NCI-H2227 (cell line): Measurements from ENCODE around the gene COL5A2.

Source experiments
- DNase-seq: peaks from one replicate; lab custom pipeline; 2025; ENCODE audit not compliant: unreplicated experiment; lab: John Stamatoyannopoulos, UW

The COL5A2 gene

DNA sequence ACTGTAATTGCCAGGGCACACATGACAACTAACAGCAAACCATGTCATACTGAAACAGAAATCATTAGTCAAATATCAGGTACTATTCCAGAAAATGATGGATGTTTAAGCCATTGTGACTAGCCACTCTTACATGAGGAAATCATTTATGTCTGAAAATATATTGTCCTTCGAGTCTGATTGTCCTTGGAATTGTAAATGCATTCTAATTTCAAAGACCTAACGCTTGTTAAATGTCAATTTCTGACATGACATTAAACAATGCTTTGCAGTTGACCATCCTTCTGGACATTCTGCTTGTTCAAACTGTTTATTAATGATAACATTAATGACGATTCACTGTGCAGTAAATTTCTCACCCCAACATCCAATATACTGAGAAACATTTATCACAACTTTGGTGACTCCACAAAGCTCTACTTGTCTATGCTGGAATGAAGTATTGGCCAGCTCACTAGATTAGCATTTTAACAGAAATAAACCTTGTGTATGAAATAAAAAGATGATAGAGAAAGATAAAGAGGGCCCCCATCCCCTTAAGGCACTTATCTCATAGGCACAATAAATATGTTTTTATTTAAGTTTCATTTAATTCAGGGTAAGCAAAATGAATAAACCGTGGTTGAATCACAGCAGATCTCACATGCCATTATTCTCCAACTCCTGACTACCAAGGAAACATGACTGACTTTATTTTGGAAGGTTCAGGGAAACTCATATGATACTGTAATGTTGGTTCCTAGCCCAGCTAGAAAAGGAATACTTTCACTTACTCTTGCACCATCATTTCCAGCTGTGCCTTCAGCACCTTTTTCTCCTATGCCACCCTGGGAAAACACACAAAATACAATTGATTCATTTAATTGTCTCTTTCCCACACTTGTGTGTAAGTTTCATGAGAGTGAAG lies 123.1 kb downstream of the COL5A2 start:
- DNase-seq = no peak

DNA sequence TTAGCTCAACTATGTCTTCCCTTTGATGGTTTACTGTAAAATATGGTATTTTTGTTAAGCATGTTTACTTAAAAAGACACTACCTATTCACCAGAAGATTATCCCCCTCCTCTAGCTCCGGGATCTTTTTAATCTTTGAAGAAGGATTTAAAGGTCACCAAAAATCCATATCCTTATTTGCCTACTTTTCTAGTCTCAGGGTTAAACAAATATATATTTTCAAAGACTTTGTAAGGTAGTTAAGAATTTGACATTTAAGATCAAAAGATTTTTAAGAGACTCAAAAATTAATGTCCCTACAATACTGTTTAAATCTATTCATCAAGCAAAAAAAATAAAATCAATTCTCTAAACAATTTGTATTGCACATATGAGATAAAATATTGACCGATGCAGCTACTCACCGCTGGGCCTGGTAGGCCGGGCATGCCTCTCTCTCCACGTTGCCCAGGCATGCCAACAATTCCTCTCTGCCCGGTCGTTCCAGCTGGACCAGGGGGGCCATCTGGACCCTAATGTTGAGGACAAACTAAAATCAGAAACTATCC lies 129.3 kb downstream of the COL5A2 start:
- no peak for DNase-seq

DNA sequence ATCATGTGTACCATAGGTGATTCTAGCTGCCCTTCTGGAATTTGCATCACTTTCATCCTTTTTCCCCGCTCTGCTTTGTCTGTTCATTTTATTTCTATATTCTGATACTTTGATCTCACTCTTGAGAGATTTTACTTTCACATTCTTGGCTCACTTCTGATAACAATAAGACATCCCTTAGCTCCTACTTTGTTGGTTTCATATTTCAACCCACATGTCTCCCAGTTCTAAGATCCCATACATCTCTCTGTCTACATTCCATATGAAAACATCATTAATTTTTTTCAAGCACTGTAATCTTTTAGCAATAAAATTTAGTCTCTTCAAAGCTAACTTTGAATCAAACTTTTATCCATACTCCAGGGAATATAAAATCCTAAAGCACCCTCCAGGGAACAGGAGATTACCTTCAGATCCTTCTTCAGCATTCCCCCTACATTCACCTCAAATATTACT lies 129.8 kb downstream of the COL5A2 start:
- no peak for DNase-seq

DNA sequence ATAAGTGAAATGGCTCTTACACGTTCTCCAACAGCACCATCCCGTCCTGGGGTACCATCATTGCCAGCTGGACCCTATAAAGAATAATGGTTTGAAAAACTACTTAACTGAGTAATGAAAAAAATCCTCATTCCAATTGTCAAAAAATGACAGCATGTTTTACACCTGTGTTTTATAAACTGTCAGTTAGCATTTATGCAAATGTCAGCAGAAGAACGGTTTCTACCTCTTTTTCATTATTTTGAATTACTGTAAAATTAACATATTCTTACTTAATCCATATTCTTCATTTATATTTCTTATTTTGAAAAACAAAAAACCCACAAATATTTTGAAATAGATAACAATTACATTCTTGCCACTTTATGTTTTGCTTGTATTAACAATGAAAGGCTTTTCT lies 131.4 kb downstream of the COL5A2 start:
- DNase-seq = no peak

DNA sequence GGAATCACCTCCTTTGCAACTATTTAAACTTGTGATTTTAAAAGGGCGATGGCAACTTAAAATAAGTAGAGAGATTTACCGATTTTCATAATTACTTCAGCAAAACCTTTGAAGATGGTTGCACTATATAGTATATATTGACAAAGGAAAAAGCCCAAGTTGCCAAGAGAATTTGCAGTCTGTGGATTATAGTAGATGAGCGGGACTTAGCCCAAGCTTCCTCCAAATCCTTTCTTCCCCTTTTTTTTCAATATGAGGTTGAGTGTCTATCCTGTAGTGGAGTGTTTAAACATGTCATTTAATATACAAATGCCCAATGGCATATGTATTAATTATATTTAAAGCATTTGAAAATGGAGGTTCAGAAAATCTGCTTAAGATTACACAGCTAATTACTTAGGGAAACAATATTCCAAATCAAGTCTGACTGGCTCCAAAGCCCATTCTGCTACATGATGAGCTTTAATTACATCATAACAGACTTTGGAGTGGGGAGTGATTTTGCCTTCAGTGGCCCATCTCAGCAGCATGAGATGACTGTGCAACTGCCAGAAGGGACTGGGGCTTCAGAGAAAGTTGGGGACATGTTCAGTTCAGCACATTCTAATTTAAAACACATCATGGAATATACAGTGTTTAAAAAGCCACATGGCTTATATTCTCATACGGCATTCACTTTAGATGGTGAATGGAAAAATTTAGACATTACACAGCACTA lies 132.2 kb downstream of the COL5A2 start:
- DNase-seq = no peak

DNA sequence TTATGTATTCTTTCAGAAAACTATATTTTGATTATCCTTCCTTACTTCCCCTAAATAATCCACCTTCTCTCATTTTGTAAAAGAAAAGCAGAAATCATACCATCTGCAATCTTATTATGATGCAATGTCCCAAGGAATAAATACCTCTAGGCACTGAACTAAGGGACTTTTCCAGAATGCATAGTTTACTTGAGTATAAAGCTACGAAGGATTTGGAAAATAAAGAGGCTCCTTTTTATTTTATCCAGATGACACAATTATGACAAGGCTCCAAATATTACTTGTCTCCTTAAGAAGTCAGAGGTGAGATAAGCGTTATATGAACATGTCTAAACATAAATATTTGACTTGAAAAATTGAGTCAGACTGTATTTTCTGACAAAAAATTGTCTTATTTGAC lies 133.2 kb downstream of the COL5A2 start:
- DNase-seq = no peak

DNA sequence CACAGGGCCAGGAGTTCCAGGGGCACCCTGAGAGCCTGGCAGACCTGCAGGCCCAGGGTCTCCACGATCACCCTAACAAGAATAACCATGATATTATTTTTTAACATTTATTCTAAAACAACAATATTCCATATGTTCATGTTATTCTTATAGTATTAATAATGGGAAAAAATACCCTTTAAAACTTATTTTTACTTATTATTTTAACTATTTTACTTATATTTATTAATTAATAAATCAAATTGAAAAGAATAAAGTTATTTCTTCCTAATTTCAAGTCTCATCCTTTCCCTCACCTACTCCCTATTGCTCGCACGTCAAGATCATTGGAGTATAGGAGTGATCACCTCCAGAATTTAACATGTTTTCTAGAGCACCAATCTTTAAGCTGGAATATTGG lies 133.7 kb downstream of the COL5A2 start:
- DNase-seq = no peak

DNA sequence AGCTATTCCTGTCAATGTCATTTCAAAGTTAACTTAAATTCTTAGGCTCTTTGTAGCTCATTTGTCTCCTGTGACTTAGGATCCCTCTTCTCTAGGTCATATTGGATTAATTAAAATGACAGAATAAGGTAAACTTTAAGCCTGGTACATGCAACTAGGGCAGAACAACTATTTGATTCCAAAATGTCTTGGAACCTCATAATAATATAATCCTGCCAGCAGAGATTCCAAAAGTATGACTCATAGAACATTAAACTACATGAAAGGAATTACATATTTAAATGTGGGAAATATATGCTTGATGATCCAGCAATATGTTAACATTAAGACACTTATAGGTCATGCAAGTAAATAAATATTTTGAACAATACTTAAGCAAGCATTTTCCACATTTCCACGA lies 142.0 kb downstream of the COL5A2 start:
- DNase-seq = no peak

DNA sequence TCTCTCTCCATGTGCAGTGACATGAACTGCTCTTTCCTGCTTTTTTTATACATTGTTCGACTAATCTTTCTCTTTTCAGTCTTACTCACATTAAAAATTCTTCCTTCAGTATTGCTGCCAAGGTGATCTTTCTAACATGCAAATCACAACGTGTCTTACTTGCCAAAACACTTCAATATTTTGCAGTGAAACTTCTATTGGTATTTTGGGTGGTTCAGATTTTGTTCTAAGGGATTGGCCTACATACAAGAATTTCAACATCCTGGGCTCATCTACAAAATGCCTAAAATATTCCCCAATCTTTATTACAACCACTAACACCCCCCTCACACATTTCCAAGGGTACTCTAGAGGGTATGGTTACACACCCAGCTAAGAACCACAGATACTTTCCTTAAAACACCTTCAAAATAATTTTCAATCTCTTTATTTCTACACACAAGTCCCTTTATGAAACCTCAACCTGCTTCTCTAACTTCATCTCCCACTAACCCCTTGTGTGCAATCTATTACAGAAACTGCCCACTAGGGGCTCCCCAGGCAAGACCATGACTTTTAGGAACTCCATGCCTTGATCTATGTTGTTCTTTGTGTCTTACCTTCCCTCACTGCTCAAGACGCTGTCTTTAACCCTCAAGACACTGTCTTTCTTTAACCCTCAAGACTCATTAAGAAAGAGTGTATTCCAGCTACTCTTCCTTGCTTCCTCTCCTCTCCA lies 154.5 kb downstream of the COL5A2 start:
- no peak for DNase-seq

DNA sequence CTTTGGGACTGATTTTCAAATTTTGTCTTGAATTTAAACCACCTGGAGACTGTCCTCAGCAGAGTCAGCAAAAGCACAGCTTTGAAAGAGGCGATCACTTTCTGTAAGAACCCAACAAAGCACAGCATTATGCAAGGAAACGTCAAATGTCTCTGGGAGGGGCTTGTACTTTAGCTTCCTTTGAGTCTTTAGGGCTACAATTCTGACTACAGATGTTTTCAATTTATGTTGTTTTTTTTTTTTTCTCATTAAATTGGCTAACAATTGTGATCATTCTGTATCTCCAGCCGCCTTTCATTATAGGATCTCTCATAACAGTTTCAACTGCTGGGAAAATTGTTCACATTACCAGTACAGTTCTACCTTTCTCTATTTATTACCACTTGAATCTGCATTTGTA lies 157.1 kb downstream of the COL5A2 start:
- no peak for DNase-seq

DNA sequence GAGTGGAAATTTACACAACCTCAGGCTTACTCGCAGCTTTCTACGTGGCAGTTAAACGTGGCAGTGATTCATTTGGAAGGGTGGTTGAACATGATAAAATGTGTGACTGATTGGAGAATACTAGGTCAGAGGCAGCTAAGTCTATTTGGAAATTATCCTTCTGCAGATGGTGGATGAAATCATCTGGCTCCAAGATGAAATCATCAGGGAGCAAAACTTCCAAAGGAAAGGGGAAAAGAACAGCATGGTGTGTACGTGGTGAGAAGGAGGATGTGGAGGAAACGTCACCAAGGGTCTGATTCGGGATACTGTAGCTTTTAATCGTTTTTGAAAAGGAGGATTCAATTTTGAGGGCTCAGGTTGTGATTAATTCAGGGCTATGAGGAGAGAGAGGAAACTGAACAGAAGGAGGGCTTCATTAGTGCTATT lies 157.5 kb downstream of the COL5A2 start:
- no peak for DNase-seq

DNA sequence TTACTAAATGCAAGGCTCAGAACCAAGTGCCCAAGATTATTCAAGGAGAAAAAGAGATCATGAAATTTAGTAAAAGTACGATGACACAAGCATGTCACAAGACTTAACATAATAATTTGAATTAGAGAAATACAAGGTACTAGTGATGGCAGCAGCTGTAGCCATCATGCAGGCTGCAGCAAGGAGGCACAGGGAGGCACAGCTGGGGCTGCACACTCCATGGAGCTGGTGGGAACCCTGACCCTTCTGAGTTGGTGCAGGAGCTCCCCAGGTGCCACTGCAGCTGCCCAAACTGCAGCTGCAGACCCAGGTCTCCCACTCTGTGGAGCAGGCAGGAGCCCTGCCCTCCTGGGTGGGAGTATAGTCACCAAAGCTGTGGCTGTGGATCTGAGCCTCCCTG lies 159.4 kb downstream of the COL5A2 start:
- DNase-seq = no peak

DNA sequence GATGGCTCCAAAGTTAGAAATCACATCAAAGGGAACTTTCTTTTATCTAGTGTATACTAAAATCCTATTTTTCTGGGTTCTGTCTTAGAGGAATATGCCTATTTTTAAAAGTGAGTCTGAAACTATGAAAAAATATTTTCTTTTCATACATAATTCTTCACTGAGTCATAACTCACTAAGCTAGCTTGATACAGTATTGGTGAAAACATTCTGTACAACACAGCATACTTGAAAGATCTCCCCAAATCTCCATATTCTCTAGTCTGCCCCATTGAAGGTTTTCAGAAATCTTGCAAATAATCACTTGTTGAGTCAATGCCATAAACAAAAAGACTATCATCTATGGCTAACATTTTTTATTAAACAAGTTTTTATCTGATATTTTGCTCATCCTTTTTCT lies 160.9 kb downstream of the COL5A2 start:
- no peak for DNase-seq

DNA sequence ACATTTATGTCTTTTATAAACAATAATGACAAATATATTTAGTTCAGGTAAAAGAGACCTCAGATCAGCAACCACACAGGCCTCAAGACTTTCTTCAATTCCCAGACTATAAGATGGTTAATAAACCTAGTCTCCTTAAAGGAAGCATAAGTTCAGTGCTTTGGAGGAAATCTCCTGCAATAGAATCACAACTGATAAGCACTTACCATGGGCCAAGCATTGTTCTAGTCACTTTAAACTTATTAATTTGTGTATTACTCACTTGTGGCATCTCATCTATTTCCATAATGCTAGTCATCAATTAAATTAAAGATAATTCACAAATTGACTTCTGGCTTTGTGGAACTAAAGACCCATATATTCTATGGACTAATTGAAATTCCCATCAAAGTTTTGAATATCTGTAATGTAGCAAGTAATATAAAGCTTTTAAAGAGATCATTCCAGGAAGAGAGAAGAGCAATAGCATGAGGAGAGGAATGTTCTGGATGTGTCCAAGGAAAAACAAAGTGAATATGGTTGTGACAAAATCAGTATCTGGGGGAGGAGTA lies 163.2 kb downstream of the COL5A2 start:
- no peak for DNase-seq

DNA sequence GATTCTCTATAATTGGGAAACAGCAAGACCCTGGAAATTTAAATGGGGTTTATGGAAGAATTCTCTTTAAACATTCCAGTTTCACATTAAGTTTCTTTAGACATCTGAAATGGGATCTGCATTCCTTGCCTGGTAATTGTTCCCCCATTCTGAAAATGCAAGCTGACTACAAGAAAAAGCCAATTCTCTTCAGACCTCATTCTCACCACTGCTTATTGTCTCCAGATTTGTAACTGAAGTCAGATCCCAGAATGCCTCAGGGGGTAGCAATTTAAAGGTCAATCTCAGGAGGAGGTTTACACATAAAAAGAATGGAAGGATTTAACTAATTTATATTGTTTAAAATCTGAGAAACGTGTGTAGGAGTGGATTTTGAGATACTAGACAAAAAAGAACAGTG lies 164.2 kb downstream of the COL5A2 start:
- DNase-seq = no peak

DNA sequence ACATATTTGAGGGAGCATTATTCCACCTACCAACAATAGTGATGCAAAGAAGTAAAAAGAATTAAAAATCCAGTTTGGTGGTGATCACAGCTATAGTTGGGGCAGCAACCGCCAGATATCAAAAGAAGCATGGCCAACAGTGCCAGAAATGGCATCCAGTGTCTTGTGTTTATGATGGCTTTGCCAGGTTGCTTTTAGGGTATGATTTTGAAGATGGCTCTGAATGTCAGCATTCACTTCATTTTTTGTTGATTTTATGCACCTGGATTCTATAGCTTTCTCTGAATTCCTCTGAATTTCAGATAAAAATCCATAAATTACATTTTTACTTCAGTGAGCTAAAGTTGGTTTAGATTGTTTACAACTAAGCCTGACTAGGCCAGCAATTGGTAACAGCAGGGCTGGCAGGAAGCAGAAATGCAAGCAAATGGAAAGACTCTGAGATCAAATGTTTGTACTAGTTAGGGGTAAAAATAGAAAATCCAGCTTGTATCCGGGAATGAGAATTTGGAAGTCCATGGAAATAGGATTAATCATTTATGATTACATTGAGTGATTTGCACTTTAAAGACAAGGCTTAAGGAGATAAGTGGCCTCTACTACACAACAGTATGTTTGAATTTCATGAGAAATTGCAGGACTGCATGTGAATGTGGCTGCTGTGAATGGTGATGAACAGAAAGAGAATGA lies 165.0 kb downstream of the COL5A2 start:
- no peak for DNase-seq

DNA sequence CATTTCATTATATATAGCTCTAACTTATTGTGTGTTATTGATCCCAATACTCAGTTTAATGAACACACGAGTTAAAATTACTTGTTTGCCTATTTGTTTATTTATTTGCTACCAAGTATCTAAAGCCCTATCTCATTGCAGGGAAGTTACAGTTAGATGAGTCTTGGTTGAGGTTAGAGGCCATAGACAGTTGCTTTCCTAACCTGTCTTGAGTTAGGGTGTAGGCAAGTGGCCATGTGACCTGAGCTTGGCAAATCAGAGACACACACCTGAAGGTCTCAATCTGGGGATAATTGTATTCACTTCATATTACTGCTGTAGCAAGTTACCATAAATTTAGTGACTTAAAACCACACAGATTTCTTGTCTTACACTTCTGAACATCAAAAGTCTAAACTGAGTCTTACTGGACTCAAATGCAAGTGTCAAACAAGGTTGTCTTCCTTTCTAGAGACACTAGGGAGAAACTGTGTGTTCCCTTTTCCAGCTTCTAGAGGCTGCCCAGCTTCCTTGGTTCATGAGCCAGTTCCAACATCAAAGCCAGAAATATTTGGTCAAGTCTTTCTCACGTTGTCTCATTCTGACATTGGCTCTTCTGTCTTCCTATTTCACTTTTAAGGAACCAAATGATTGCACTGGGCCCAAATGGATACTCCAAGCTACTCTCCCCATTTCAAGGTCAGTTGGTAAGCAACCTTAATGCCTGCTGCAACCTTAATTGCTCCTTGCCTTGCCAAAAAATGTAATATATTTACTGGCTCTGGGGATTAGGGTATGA lies 165.7 kb downstream of the COL5A2 start:
- no peak for DNase-seq

DNA sequence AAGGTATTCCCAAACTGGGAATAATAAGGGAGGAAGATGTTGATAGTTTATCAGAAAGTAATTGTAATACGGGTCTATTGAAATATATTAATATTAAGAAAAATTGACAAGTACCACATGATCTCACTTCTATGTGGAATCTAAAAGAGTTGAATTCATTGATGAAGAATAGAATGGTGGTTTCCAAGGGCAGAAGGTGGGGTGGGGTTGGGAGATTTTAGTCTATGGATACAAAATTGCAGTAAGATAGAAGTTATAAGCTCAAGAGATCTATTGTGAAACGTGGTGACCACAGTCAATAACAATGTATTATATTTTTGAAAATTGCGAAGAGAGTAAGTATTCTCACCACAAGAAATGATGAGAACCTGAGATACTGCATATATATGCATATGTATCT lies 166.5 kb downstream of the COL5A2 start:
- DNase-seq = no peak

DNA sequence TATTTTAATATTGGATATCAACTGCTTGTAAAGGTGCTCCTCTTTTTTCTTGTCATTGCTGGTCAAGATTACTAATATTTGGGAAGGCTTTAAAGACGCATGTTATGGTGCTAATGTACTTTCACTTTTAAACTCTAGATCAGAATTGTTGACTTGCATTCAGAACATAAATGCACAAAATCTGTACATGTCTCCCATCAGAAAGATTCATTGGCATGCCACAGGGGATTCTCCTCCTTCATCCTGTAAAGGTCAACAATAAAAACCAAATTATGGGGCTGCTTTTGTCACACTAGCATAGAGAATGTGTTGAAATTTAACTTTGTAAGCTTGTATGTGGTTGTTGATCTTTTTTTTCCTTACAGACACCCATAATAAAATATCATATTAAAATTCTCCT lies 167.2 kb downstream of the COL5A2 start:
- no peak for DNase-seq

DNA sequence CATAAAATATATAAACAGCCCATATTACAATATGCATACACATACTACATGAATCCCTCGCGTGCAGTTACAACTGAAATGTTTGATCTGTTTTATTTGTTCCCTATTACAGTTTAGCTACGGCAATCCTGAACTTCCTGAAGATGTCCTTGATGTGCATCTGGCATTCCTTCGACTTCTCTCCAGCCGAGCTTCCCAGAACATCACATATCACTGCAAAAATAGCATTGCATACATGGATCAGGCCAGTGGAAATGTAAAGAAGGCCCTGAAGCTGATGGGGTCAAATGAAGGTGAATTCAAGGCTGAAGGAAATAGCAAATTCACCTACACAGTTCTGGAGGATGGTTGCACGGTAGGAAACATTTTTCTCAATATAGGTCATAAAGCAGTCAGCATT lies 169.0 kb downstream of the COL5A2 start:
- no peak for DNase-seq
